Endometrial microvascular endothelial cells (primary cell): ENCODE measurements around the gene MYOZ1. TPM values are rescaled to one million over a fixed set of nuclear protein-coding genes. Genes with fewer than 3 reads are reported as not detected.
"Not testable (repeated sequence)": the region's sequence is repeated elsewhere in the genome, so short reads cannot be mapped to it uniquely, and the experiment has no call there.

ENCODE experiments used
- in situ Hi-C: cut with HindIII; loops from 2 replicates; pipeline ENCODE4 v1.10.0; 2017; ENCODE audit warnings: low sequenced_read_pairs, low pct_unique_long_range_greater_than_20kb; ENCODE audit errors: inconsistent ontology term
- total RNA-seq: library from RNA; depleted of rRNA; stranded (reverse); fragments of >200 nt; gene quantifications from one replicate; pipeline ENCODE4 v1.2.3, GENCODE V29; 2015; ENCODE audit errors: inconsistent ontology term

MYOZ1 gene
- not detected for total RNA-seq

- in situ Hi-C loops, result no loop called here
These were observed at the start of gene MYOZ1 for GRCh38 chr10:73641328-73642060. TSS of gene MYOZ1 (minus strand) at chr10:73641474. CDS start at chr10:73640017, 1,457 bp downstream.

- in situ Hi-C loops, result not testable (repeated sequence)
These were observed 49.5 kb upstream of the MYOZ1 start for GRCh38 chr10:73690755-73691154.

- in situ Hi-C loops, result not testable (repeated sequence)
These were observed 48.3 kb upstream of the MYOZ1 start for GRCh38 chr10:73689596-73689995.

GRCh38 chr10:73687641-73688040, 46.4 kb upstream of the MYOZ1 start:
- in situ Hi-C loops, result not testable (repeated sequence)

- in situ Hi-C loops, result not testable (repeated sequence)
These were observed 33.3 kb upstream of the MYOZ1 start for GRCh38 chr10:73674546-73674945.

- in situ Hi-C loops, result not testable (repeated sequence)
These were observed 27.1 kb upstream of the MYOZ1 start for GRCh38 chr10:73668378-73668777.

- in situ Hi-C loops, result not testable (repeated sequence)
These were observed 25.0 kb upstream of the MYOZ1 start for GRCh38 chr10:73666153-73666809.

- in situ Hi-C loops, result not testable (repeated sequence)
These were observed 24.3 kb upstream of the MYOZ1 start for GRCh38 chr10:73665581-73665980.

GRCh38 chr10:73664156-73665040, 23.1 kb upstream of the MYOZ1 start:
- in situ Hi-C loops, result not testable (repeated sequence)

- in situ Hi-C loops, result not testable (repeated sequence)
These were observed 22.3 kb upstream of the MYOZ1 start for GRCh38 chr10:73663621-73664020.

GRCh38 chr10:73662705-73663104, 21.4 kb upstream of the MYOZ1 start:
- in situ Hi-C loops, result not testable (repeated sequence)

- in situ Hi-C loops, result no loop called here
These were observed 14.7 kb upstream of the MYOZ1 start, which contains the start of gene SYNPO2L for GRCh38 chr10:73655990-73656298. TSS of gene SYNPO2L (minus strand) at chr10:73656029. CDS start at chr10:73655922, 107 bp downstream.

GRCh38 chr10:73655257-73655989, 14.1 kb upstream of the MYOZ1 start:
- in situ Hi-C loops, result no loop called here

- in situ Hi-C loops, result no loop called here
These were observed 12.4 kb upstream of the MYOZ1 start for GRCh38 chr10:73653701-73654100.

- in situ Hi-C loops, result no loop called here
These were observed 11.9 kb upstream of the MYOZ1 start for GRCh38 chr10:73653195-73653594.

GRCh38 chr10:73650537-73651331, 9.5 kb upstream of the MYOZ1 start:
- in situ Hi-C loops, result no loop called here

- in situ Hi-C loops, result no loop called here
These were observed 8.7 kb upstream of the MYOZ1 start for GRCh38 chr10:73649876-73650536.
